Ovary (tissue), 9 donors: Measurements from ENCODE around the gene PEX6. TPM values are rescaled to one million over a fixed set of nuclear protein-coding genes. Genes with fewer than 3 reads are reported as not detected.

Source experiments
- DNase-seq, 5 donors: peaks; one replicate each; pipeline ENCODE4 v3.0.0-alpha.2; 2019 to 2020
- H3K27ac ChIP-seq, 2 donors: fragments of 200-600 bp; one replicate each; pipeline versions ENCODE4 v1.5.1 to v1.8.0; 2019 to 2022
- H3K27me3 ChIP-seq: fragments of 200-600 bp; one replicate; pipeline ENCODE4 v1.8.0; 2022
- H3K36me3 ChIP-seq: fragments of 200-600 bp; sonication (generic); one replicate; pipeline ENCODE4 v1.5.1; 2019
- H3K4me1 ChIP-seq: one replicate; pipeline ENCODE4 v1.8.1; 2013; ENCODE audit warnings: mild to moderate bottlenecking, moderate library complexity; ENCODE audit not compliant: insufficient read depth
- H3K4me3 ChIP-seq: fragments of 200-600 bp; sonication (generic); one replicate; pipeline ENCODE4 v1.5.1; 2017
- H3K9me3 ChIP-seq, 2 donors: fragments of 200-600 bp in 1 of 2; sonication (generic) in 1 of 2; one replicate each; pipeline versions ENCODE4 v1.5.1 to v1.8.1; 2013 to 2019; ENCODE audit warnings: mild to moderate bottlenecking in 1 of 2, moderate library complexity in 1 of 2
- EP300 ChIP-seq: sonication (generic); formaldehyde crosslinking; IDR thresholded peaks from one replicate; pipeline ENCODE4 v1.6.1; 2017; ENCODE audit warnings: antibody characterized with exemption
- POLR2A ChIP-seq: fragments of 450-650 bp; IDR thresholded peaks from one replicate; pipeline ENCODE4 v1.6.1; 2017; ENCODE audit warnings: antibody characterized with exemption, mild to moderate bottlenecking, moderate library complexity
- WGBS, 3 donors: extraction: QIAGEN DNeasy Blood & Tissue Kit in 1 of 3; methylation state at CpG; one replicate each; pipeline versions ENCODE4 v1.1.5 to v1.1.7; 2013 to 2017; 5-methylcytosine and 5-hydroxymethylcytosine counted together
- intact Hi-C, 4 donors: fragments of 100-400 bp; cut with DNase I; formaldehyde crosslinking; loops; one replicate each; pipeline versions ENCODE4 v1.11.0 to v1.15.1; 2022 to 2023
- polyA plus RNA-seq, 2 donors: library from polyadenylated mRNA; stranded (reverse); fragments of 200-250 nt in 1 of 2; fragments of 350-450 nt in 1 of 2; fragmentation: Illumina TruSeq in 1 of 2; extraction: RNeasy Lipid Tissue Mini Kit (QIAGEN cat#74804) in 1 of 2; gene quantifications; one replicate each; pipeline ENCODE4 v1.2.3, GENCODE V29; 2013 to 2014
- total RNA-seq, 7 donors: library from RNA; depleted of rRNA in 2 of 7; stranded (reverse); fragments of >200 nt in 2 of 7; fragmentation: NEBNext Ultra II Directional in 3 of 7; extraction: Animal tissue kit (Norgen Biotek cat#: 25700) in 3 of 7; gene quantifications; one replicate each; pipeline versions ENCODE4 v1.1.0 to v1.2.4, GENCODE V29; 2016 to 2023
- TF ChIP-seq, protein P1 (sequence below), 3 donors: fragments of 450-650 bp in 2 of 3; fragments of 200-600 bp in 1 of 3; IDR thresholded peaks; one replicate each; pipeline versions ENCODE4 v1.5.1 to v1.8.0; 2016 to 2022; ENCODE audit warnings: antibody characterized with exemption in 3 of 3, mild to moderate bottlenecking in 1 of 3
- donor health status: DM: no; HTN: no; CAD: no; lungs with moderate emphysema.
- donor health status: DM: no; HTN: no; CAD: no.
- donor health status: Bipolar disorder and iron deficiency.
- donor health status: DM: yes; HTN: yes; CAD: no.
- donor health status: DM: no; HTN: no; CAD: no.
- donor health status: DM: yes; HTN: yes; CAD: no.

The PEX6 gene
- total and polyA plus RNA-seq, 9 donors: 8.8 to 41.0 (median 29.8) TPM

- intact Hi-C loops: loop anchor here in 1 of 4 donors (10.0 kb wide), 1 partner anchor 49 kb away; the partner anchor contains the start of gene PTCRA
- no peaks in the 10 kb centered on the region for H3K9me3 ChIP-seq
- 80 to 86% (median 84%) methylated on average over 9 of the region's 9 CpGs for WGBS, 3 donors
- peaks cover 3% of the 10 kb centered on the region for H3K36me3 ChIP-seq
- no peak for DNase-seq
- peaks cover 5% of the 10 kb centered on the region for H3K4me1 ChIP-seq
- no peak overlapping the region for H3K27ac ChIP-seq
- no peak overlapping the region for H3K4me3 ChIP-seq
- TF ChIP-seq EP300: no peak
- TF ChIP-seq, protein P1, sequence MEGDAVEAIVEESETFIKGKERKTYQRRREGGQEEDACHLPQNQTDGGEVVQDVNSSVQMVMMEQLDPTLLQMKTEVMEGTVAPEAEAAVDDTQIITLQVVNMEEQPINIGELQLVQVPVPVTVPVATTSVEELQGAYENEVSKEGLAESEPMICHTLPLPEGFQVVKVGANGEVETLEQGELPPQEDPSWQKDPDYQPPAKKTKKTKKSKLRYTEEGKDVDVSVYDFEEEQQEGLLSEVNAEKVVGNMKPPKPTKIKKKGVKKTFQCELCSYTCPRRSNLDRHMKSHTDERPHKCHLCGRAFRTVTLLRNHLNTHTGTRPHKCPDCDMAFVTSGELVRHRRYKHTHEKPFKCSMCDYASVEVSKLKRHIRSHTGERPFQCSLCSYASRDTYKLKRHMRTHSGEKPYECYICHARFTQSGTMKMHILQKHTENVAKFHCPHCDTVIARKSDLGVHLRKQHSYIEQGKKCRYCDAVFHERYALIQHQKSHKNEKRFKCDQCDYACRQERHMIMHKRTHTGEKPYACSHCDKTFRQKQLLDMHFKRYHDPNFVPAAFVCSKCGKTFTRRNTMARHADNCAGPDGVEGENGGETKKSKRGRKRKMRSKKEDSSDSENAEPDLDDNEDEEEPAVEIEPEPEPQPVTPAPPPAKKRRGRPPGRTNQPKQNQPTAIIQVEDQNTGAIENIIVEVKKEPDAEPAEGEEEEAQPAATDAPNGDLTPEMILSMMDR (IDR thresholded peaks at IDR 0.05): no peak
- no peak for TF ChIP-seq POLR2A
- H3K27me3 ChIP-seq: no peaks in the 10 kb centered on the region
Measured at GRCh38 chr6:42963855-42964605, 15.0 kb downstream of the PEX6 start.

- TF ChIP-seq POLR2A (no peak), EP300 (no peak)
- TF ChIP-seq, protein P1 (IDR thresholded peaks at IDR 0.05): no peak
- H3K4me1 ChIP-seq: peaks cover 5% of the 10 kb centered on the region
- no peak for DNase-seq
- no peaks in the 10 kb centered on the region for H3K9me3 ChIP-seq
- H3K27ac ChIP-seq: no peak overlapping the region
- H3K36me3 ChIP-seq: peaks cover 3% of the 10 kb centered on the region
- no peaks in the 10 kb centered on the region for H3K27me3 ChIP-seq
- intact Hi-C loops: loop anchor here in 1 of 4 donors (10.0 kb wide), 1 partner anchor 49 kb away; the partner anchor contains the start of gene PTCRA
- no peak overlapping the region for H3K4me3 ChIP-seq
- WGBS, 3 donors: 79 to 87% (median 82%) methylated on average over 8 to 12 of the region's 12 CpGs
Measured at GRCh38 chr6:42963179-42963854, 15.7 kb downstream of the PEX6 start.

DNA sequence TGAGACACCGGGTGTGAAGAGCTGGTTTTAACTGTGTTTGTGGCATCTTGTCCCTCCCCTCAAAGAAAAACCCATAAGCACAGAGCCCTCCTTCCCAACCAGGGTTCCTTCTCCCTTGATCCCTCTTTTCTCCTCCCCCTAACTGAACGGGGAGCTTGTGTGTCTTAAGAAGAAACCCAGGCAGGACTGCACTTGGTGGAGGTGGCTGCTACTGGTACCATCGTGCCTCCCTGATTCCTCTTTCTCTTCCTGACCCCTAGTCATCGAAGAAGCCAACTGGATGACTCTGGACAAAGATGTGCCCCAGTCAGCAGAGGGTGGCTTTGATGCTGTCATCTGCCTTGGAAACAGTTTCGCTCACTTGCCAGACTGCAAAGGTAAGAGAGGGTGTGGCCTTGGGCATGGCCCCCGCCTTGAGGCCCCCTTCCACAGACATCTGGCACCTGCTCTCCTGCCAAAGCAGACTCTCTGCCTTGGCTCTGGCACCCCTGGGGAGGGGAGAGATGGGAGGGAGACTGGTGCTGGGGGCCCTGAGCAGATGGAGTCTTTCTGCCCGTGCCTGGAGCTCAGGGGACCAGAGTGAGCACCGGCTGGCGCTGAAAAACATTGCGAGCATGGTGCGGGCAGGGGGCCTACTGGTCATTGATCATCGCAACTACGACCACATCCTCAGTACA, 16.3 kb downstream of the PEX6 start:
- intact Hi-C loops: loop anchor here in 1 of 4 donors (10.0 kb wide), 1 partner anchor 48 kb away; the partner anchor contains the start of gene PTCRA
- DNase-seq: no peak
- Histone ChIP-seq H3K36me3 (peaks cover 3% of the 10 kb centered on the region), H3K27ac (no peak overlapping the region), H3K9me3 (no peaks in the 10 kb centered on the region), H3K27me3 (no peaks in the 10 kb centered on the region), H3K4me3 (no peak overlapping the region), H3K4me1 (peaks cover 5% of the 10 kb centered on the region)
- TF ChIP-seq EP300: no peak
- 84 to 88% (median 86%) methylated on average over 6 to 13 of the region's 13 CpGs for WGBS, 3 donors

- TF ChIP-seq EP300 (no peak), POLR2A (no peak)
- TF ChIP-seq, protein P1 (IDR thresholded peaks at IDR 0.05): no peak
- Histone ChIP-seq H3K27ac (no peak overlapping the region), H3K4me3 (no peak overlapping the region), H3K36me3 (peaks cover 3% of the 10 kb centered on the region), H3K4me1 (peaks cover 5% of the 10 kb centered on the region), H3K9me3 (no peaks in the 10 kb centered on the region), H3K27me3 (no peaks in the 10 kb centered on the region)
- WGBS, 3 donors: 86 to 90% (median 89%) methylated on average over 12 of the region's 12 CpGs
- intact Hi-C loops: loop anchor here in 1 of 4 donors (10.0 kb wide), 1 partner anchor 47 kb away; the partner anchor contains the start of gene PTCRA
- no peak for DNase-seq
Measured at GRCh38 chr6:42962096-42962495, 16.9 kb downstream of the PEX6 start.
